Spleen (tissue), 11 donors: Measurements from ENCODE around the gene KRTAP1-5. TPM values are rescaled to one million over a fixed set of nuclear protein-coding genes. Genes with fewer than 3 reads are reported as not detected.
"Not testable (repeated sequence)": the region's sequence is repeated elsewhere in the genome, so short reads cannot be mapped to it uniquely, and the experiment has no call there.

Experiments
- DNase-seq: peaks from one replicate; pipeline ENCODE4 v3.0.0-alpha.2; 2020
- H3K27ac ChIP-seq, 8 donors: fragments of 200-600 bp; sonication (generic) in 7 of 8; 1 replicate in 4 of 8; 2 replicates in 4 of 8; pipeline versions ENCODE4 v1.5.0 to v1.8.0; 2016 to 2021; ENCODE audit warnings: inconsistent platforms in 4 of 8, mild to moderate bottlenecking in 4 of 8, moderate library complexity in 1 of 8
- H3K27me3 ChIP-seq, 7 donors: fragments of 200-600 bp; sonication (generic) in 6 of 7; replicated peaks in 1 of 7; 1 replicate in 4 of 7; 2 replicates in 3 of 7; pipeline versions ENCODE4 v1.5.0 to v1.8.0; 2016 to 2021; ENCODE audit warnings: inconsistent platforms in 3 of 7, mild to moderate bottlenecking in 1 of 7
- H3K36me3 ChIP-seq, 6 donors: fragments of 200-600 bp; sonication (generic) in 5 of 6; 1 replicate in 4 of 6; 2 replicates in 2 of 6; pipeline versions ENCODE4 v1.5.0 to v1.8.0; 2016 to 2021; ENCODE audit warnings: inconsistent platforms in 2 of 6
- H3K4me1 ChIP-seq, 6 donors: fragments of 200-600 bp; sonication (generic) in 5 of 6; 1 replicate in 3 of 6; 2 replicates in 3 of 6; pipeline versions ENCODE4 v1.5.0 to v1.8.0; 2016 to 2021; ENCODE audit warnings: inconsistent platforms in 3 of 6
- H3K4me3 ChIP-seq, 8 donors: fragments of 200-600 bp; sonication (generic) in 7 of 8; 1 replicate in 4 of 8; 2 replicates in 4 of 8; pipeline versions ENCODE4 v1.5.0 to v1.8.0; 2016 to 2021; ENCODE audit warnings: inconsistent platforms in 4 of 8, mild to moderate bottlenecking in 4 of 8, moderate library complexity in 2 of 8
- H3K9me3 ChIP-seq, 8 donors: fragments of 200-600 bp; sonication (generic) in 7 of 8; 1 replicate in 4 of 8; 2 replicates in 4 of 8; pipeline versions ENCODE4 v1.5.0 to v1.8.0; 2016 to 2021; ENCODE audit warnings: inconsistent platforms in 4 of 8
- CTCF ChIP-seq, 11 experiments: fragments of 200-600 bp in 7 of 11; fragments of 450-650 bp in 4 of 11; sonication (generic) in 4 of 11; IDR thresholded peaks in 8 of 11; conservative IDR thresholded peaks in 3 of 11; 1 replicate in 7 of 11; 2 replicates in 4 of 11; pipeline versions ENCODE4 v1.4.0 to v1.8.0; 2016 to 2021; ENCODE audit warnings: antibody characterized with exemption in 11 of 11, inconsistent platforms in 4 of 11, mild to moderate bottlenecking in 1 of 11
- POLR2A ChIP-seq, 3 donors: fragments of 450-650 bp; IDR thresholded peaks; one replicate each; pipeline ENCODE4 v1.5.1; 2017; ENCODE audit warnings: antibody characterized with exemption in 3 of 3, mild to moderate bottlenecking in 1 of 3
- POLR2AphosphoS5 ChIP-seq, 3 donors: sonication (generic); formaldehyde crosslinking; IDR thresholded peaks; one replicate each; pipeline ENCODE4 v1.5.1; 2017; ENCODE audit warnings: antibody characterized with exemption in 3 of 3
- WGBS, 5 donors: extraction: QIAGEN DNeasy Blood & Tissue Kit in 3 of 5; methylation state at CpG; one replicate each; pipeline versions ENCODE4 v1.1.5 to v1.1.7; 2013 to 2018; 5-methylcytosine and 5-hydroxymethylcytosine counted together
- intact Hi-C: fragments of 100-400 bp; cut with DNase I; formaldehyde crosslinking; loops from one replicate; pipeline ENCODE4 v1.15.0; 2023; ENCODE audit warnings: low total_unique reads
- polyA plus RNA-seq, 3 donors: library from polyadenylated mRNA; stranded (reverse); fragments of 200-250 nt; gene quantifications; one replicate each; pipeline ENCODE4 v1.2.1, GENCODE V29; 2013
- total RNA-seq, 7 donors: library from RNA; depleted of rRNA in 3 of 7; stranded (reverse); fragments of >200 nt in 3 of 7; fragmentation: NEBNext Ultra II Directional in 4 of 7; extraction: Animal tissue kit (Norgen Biotek cat#: 25700) in 4 of 7; gene quantifications; one replicate each; pipeline versions ENCODE4 v1.1.0 to v1.2.1, GENCODE V29; 2016 to 2021
- donor health status: healthy with polysubstance abuse.
- donor health status: DM: no; HTN: no; CAD: no; lungs with moderate emphysema.
- donor health status: DM: no; HTN: no; CAD: no.
- donor health status: Bipolar disorder and iron deficiency.
- donor health status: healthy.
- donor health status: DM: no; HTN: no; CAD: no.
- donor health status: DM: yes; HTN: yes; CAD: no.

The KRTAP1-5 gene
- total and polyA plus RNA-seq, 10 donors: not detected

- no peak for DNase-seq
- H3K4me1 ChIP-seq: no peaks in the 10 kb centered on the region
- WGBS, 5 donors: 90 to 94% (median 92%) methylated on average over 5 of the region's 5 CpGs
- H3K36me3 ChIP-seq: no peaks in the 10 kb centered on the region
- no peak overlapping the region for H3K27ac ChIP-seq
- peaks cover 0 to 10% (median 3%) of the 10 kb centered on the region in 8 donors for H3K9me3 ChIP-seq
- no peak overlapping the region for H3K4me3 ChIP-seq
- TF ChIP-seq CTCF (IDR thresholded peaks at IDR 0.05 in 8 of 11, conservative IDR thresholded peaks at IDR 0.05 in 3 of 11) (no peak), POLR2AphosphoS5 (IDR thresholded peaks at IDR 0.05) (no peak), POLR2A (IDR thresholded peaks at IDR 0.05) (no peak)
- peaks cover 0 to 56% (median 7%) of the 10 kb centered on the region in 7 donors for H3K27me3 ChIP-seq
- intact Hi-C loops: no loop called here
These were observed 31.7 kb upstream of the KRTAP1-5 start for GRCh38 chr17:41058741-41059140.

GRCh38 chr17:41057547-41057946, 30.5 kb upstream of the KRTAP1-5 start:
- WGBS, 5 donors: 90 to 100% (median 95%) methylated on average over 1 of the region's 1 CpG
- H3K4me1 ChIP-seq: no peaks in the 10 kb centered on the region
- intact Hi-C loops: no loop called here
- peaks cover 0 to 10% (median 3%) of the 10 kb centered on the region in 8 donors for H3K9me3 ChIP-seq
- H3K27ac ChIP-seq: no peak overlapping the region
- DNase-seq: no peak
- TF ChIP-seq POLR2A (IDR thresholded peaks at IDR 0.05): no peak
- TF ChIP-seq CTCF (IDR thresholded peaks at IDR 0.05 in 8 of 11, conservative IDR thresholded peaks at IDR 0.05 in 3 of 11): no peak
- TF ChIP-seq POLR2AphosphoS5 (IDR thresholded peaks at IDR 0.05): no peak
- H3K36me3 ChIP-seq: no peaks in the 10 kb centered on the region
- no peak overlapping the region for H3K4me3 ChIP-seq
- peaks cover 0 to 56% (median 7%) of the 10 kb centered on the region in 7 donors for H3K27me3 ChIP-seq

GRCh38 chr17:41055130-41055529, 28.1 kb upstream of the KRTAP1-5 start, which contains the start of gene KRTAP2-2:
Gene KRTAP2-2 (minus strand): TSS chr17:41055230. CDS start chr17:41055211, 19 bp downstream.
- DNase-seq, H3K4me1 ChIP-seq, H3K9me3 ChIP-seq, intact Hi-C loops, H3K4me3 ChIP-seq, H3K36me3 ChIP-seq, H3K27ac ChIP-seq: not testable (repeated sequence)
- 27 to 75% (median 54%) methylated on average over 1 of the region's 6 CpGs for WGBS, 5 donors
- H3K27me3 ChIP-seq: peaks cover 0 to 45% (median 4%) of the 10 kb centered on the region in 7 donors

GRCh38 chr17:41054556-41054955, 27.5 kb upstream of the KRTAP1-5 start:
- H3K4me1 ChIP-seq, H3K4me3 ChIP-seq, H3K36me3 ChIP-seq, intact Hi-C loops, H3K27ac ChIP-seq, H3K9me3 ChIP-seq, DNase-seq: not testable (repeated sequence)
- 74 to 82% (median 79%) methylated on average over 7 to 9 of the region's 9 CpGs for WGBS, 5 donors
- peaks cover 0 to 46% (median 0%) of the 10 kb centered on the region in 7 donors for H3K27me3 ChIP-seq

- H3K36me3 ChIP-seq: no peaks in the 10 kb centered on the region
- WGBS, 5 donors: 89 to 93% (median 91%) methylated on average over 4 of the region's 4 CpGs
- peaks cover 0 to 10% (median 3%) of the 10 kb centered on the region in 8 donors for H3K9me3 ChIP-seq
- intact Hi-C loops: no loop called here
- no peaks in the 10 kb centered on the region for H3K4me1 ChIP-seq
- no peak for TF ChIP-seq POLR2AphosphoS5 (IDR thresholded peaks at IDR 0.05)
- no peak for TF ChIP-seq POLR2A (IDR thresholded peaks at IDR 0.05)
- TF ChIP-seq CTCF (IDR thresholded peaks at IDR 0.05 in 8 of 11, conservative IDR thresholded peaks at IDR 0.05 in 3 of 11): no peak
- no peak overlapping the region for H3K4me3 ChIP-seq
- H3K27ac ChIP-seq: no peak overlapping the region
- DNase-seq: no peak
- peaks cover 0 to 41% (median 2%) of the 10 kb centered on the region in 7 donors for H3K27me3 ChIP-seq
These were observed 27.0 kb upstream of the KRTAP1-5 start for GRCh38 chr17:41054025-41054424.
